H1 (cell line): Measurements from ENCODE around the gene CFHR4. TPM values are rescaled to one million over a fixed set of nuclear protein-coding genes. Genes with fewer than 3 reads are reported as not detected.

Source experiments
- SP2 ChIP-seq: IDR thresholded peaks from 2 replicates; pipeline ENCODE4 v1.6.1; 2012; ENCODE audit warnings: mild to moderate bottlenecking, low read length, inconsistent platforms
- polyA plus RNA-seq, 7 experiments: library from polyadenylated mRNA; depleted of rRNA in 3 of 7; stranded (reverse) in 5 of 7; unstranded in 2 of 7; fragments of >200 nt in 5 of 7; fragments of 200-250 nt in 2 of 7; gene quantifications; 1 replicate in 5 of 7; 2 replicates in 1 of 7; 4 replicates in 1 of 7; pipeline versions ENCODE4 v1.2.1 to v1.2.3, GENCODE V29; 2011 to 2013; ENCODE audit warnings: missing spikeins in 2 of 7, mixed read lengths in 2 of 7
- total RNA-seq: library from RNA; stranded (reverse); fragmentation: NEBNext Ultra II Directional; extraction: Animal tissue kit (Norgen Biotek cat#: 25700); gene quantifications from 2 replicates; pipeline ENCODE4 v1.2.1, GENCODE V29; 2021
- TF ChIP-seq, protein P1 (sequence below): IDR thresholded peaks from 2 replicates; pipeline ENCODE4 v1.6.1; 2011; ENCODE audit warnings: low read length, improper control_type of control experiment

Gene CFHR4
- total and polyA plus RNA-seq, 2 of the 8 experiments (the other 6 are each of a cell fraction or from before 2014, with no cell fraction given) = not detected

DNA sequence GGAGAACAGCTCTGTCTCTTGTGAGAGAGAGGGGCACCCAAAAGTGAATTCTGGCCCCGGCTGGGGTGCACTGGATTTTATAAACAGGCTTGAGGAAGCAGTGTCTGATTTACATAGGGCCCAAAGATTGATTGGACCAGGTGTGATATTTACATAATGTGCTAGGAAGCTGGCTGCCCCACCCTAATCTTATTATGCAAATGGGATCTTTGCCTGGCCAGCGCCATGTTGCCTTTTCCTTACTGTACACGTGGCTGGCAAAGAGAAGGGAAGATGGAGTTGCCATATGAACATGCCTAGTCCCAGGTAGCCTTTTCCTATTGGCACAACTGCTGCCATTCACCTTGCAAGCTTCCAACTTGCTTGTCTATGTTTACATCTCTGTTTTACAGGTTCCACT, 29.0 kb upstream of the CFHR4 start (continued):
- TF ChIP-seq, protein P1, sequence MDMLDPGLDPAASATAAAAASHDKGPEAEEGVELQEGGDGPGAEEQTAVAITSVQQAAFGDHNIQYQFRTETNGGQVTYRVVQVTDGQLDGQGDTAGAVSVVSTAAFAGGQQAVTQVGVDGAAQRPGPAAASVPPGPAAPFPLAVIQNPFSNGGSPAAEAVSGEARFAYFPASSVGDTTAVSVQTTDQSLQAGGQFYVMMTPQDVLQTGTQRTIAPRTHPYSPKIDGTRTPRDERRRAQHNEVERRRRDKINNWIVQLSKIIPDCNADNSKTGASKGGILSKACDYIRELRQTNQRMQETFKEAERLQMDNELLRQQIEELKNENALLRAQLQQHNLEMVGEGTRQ = no peak
- no peak for TF ChIP-seq SP2
- TF ChIP-seq, all 59 proteins: peak for 0
